HCT116 (cell line): Measurements from ENCODE around the gene RNF151. TPM values are rescaled to one million over a fixed set of nuclear protein-coding genes. Genes with fewer than 3 reads are reported as not detected.

Experiments
- ATAC-seq: fragments of 200-7000 bp; cut with Tn5 transposase; 2 replicates; pipeline ENCODE4 v1.9.1; 2020; ENCODE audit warnings: mild to moderate bottlenecking, moderate library complexity
- BruUV-seq: library from RNA; stranded (reverse); fragments of 400-500 nt; replicated peaks from 2 replicates; lab custom pipeline; 2021; lab: Mats Ljungman, UMichigan
- CTCF ChIA-PET: fragments of 300-600 bp; sonication (Branson Sonifier 250); formaldehyde crosslinking; loops from one replicate; lab custom pipeline; 2021; ENCODE audit warnings: antibody characterized with exemption; lab: Charles Lee
- POLR2A ChIA-PET: fragments of 300-600, 350-600 bp; sonication (Branson Sonifier 250); formaldehyde crosslinking; loops from one replicate; lab custom pipeline; 2021; ENCODE audit warnings: antibody characterized with exemption; lab: Charles Lee
- RAD21 ChIA-PET, 2 experiments: fragments of 300-600 bp; sonication (Branson Sonifier 250); formaldehyde crosslinking; loops; one replicate each; lab custom pipeline; 2023; ENCODE audit warnings: low total read pairs in 2 of 2; ENCODE audit not compliant: uncharacterized antibody in 2 of 2, unreplicated experiment in 2 of 2, low non-redundant PET in 1 of 2; lab: Charles Lee
- DNase-seq: peaks from one replicate; pipeline ENCODE4 v3.0.0-alpha.2; 2010; ENCODE audit warnings: low read depth, low spot score
- H2AFZ ChIP-seq: fragments of 200-600 bp; shearing (Covaris generic), sonication (generic); 2 replicates; pipeline ENCODE4 v1.6.1; 2017; ENCODE audit warnings: low read depth, mixed run types, mixed read lengths, antibody characterized with exemption, low read length; ENCODE audit not compliant: poor library complexity, severe bottlenecking
- H3K27ac ChIP-seq: 2 replicates; pipeline ENCODE4 v1.5.1; 2012; ENCODE audit warnings: low read depth, low read length
- H3K27me3 ChIP-seq: fragments of 200-600 bp; sonication (generic); 2 replicates; pipeline ENCODE4 v1.6.1; 2016; ENCODE audit warnings: mixed run types, low read length, mixed read lengths; ENCODE audit not compliant: insufficient read depth
- H3K36me3 ChIP-seq, 2 experiments: fragments of 200-500 bp in 1 of 2; fragments of 200-600 bp in 1 of 2; sonication (Bioruptor generic) in 1 of 2; sonication (generic) in 1 of 2; 2 replicates each; pipeline versions ENCODE4 v1.5.1 to v1.6.1; 2014 to 2016; ENCODE audit warnings: low read length in 2 of 2, inconsistent platforms in 1 of 2, mixed read lengths in 1 of 2, mixed run types in 1 of 2; ENCODE audit not compliant: insufficient read depth in 2 of 2, control insufficient read depth in 1 of 2
- H3K4me1 ChIP-seq, 2 experiments: fragments of 200-600 bp in 1 of 2; sonication (generic) in 1 of 2; 2 replicates each; pipeline versions ENCODE4 v1.5.1 to v1.6.1; 2012 to 2017; ENCODE audit warnings: low read length in 2 of 2, inconsistent platforms in 1 of 2, mild to moderate bottlenecking in 1 of 2, mixed read lengths in 1 of 2, mixed run types in 1 of 2, moderate library complexity in 1 of 2; ENCODE audit not compliant: insufficient read depth in 2 of 2, control insufficient read depth in 1 of 2
- H3K4me2 ChIP-seq: fragments of 200-600 bp; sonication (generic); 2 replicates; pipeline ENCODE4 v1.6.1; 2017; ENCODE audit warnings: mixed run types, low read length, mixed read lengths
- H3K4me3 ChIP-seq, 2 experiments: fragments of 200-600 bp in 1 of 2; sonication (generic) in 1 of 2; replicated peaks in 1 of 2; 2 replicates each; pipeline ENCODE4 v1.5.1; 2011 to 2016; ENCODE audit warnings: low read length in 2 of 2, control low read depth in 1 of 2, low read depth in 1 of 2, mild to moderate bottlenecking in 1 of 2, mixed read lengths in 1 of 2, mixed run types in 1 of 2
- H3K79me2 ChIP-seq: fragments of 200-600 bp; sonication (generic); 2 replicates; pipeline ENCODE4 v1.6.1; 2017; ENCODE audit warnings: mild to moderate bottlenecking, mixed run types, low read length, moderate library complexity, mixed read lengths; ENCODE audit not compliant: insufficient read depth
- H3K9ac ChIP-seq: fragments of 200-600 bp; sonication (generic); 2 replicates; pipeline ENCODE4 v1.6.1; 2016; ENCODE audit warnings: low read length, mixed read lengths
- H3K9me2 ChIP-seq: fragments of 200-600 bp; sonication (generic), shearing (Covaris generic); 2 replicates; pipeline ENCODE4 v1.6.1; 2017; ENCODE audit warnings: mixed run types, mild to moderate bottlenecking, moderate library complexity; ENCODE audit not compliant: insufficient read depth
- H3K9me3 ChIP-seq, 2 experiments: fragments of 200-500 bp in 1 of 2; fragments of 200-600 bp in 1 of 2; sonication (Bioruptor generic) in 1 of 2; sonication (generic) in 1 of 2; 2 replicates each; pipeline ENCODE4 v1.6.1; 2014 to 2017; ENCODE audit warnings: low read length in 2 of 2, mixed read lengths in 2 of 2, inconsistent platforms in 1 of 2, low read depth in 1 of 2, mild to moderate bottlenecking in 1 of 2, mixed run types in 1 of 2, moderate library complexity in 1 of 2; ENCODE audit not compliant: control insufficient read depth in 1 of 2, insufficient read depth in 1 of 2
- H4K20me1 ChIP-seq: fragments of 200-600 bp; sonication (generic), shearing (Covaris generic); 2 replicates; pipeline ENCODE4 v1.6.1; 2017; ENCODE audit warnings: mixed run types, mild to moderate bottlenecking, moderate library complexity; ENCODE audit not compliant: insufficient read depth
- MAX ChIP-seq: IDR thresholded peaks from 2 replicates; pipeline ENCODE4 v1.6.1; 2012
- YY1 ChIP-seq: IDR thresholded peaks from 2 replicates; pipeline ENCODE4 v1.6.1; 2011; ENCODE audit warnings: low read length, low read depth, moderate library complexity, mild to moderate bottlenecking; ENCODE audit not compliant: insufficient replicate concordance; ENCODE audit errors: extremely low read depth
- ZBTB33 ChIP-seq: IDR thresholded peaks from 2 replicates; pipeline ENCODE4 v1.6.1; 2011; ENCODE audit warnings: mild to moderate bottlenecking, low read length, moderate library complexity; ENCODE audit not compliant: insufficient replicate concordance; ENCODE audit errors: extremely low read depth
- ZFX ChIP-seq: fragments of 450-650 bp; IDR thresholded peaks from 2 replicates; pipeline ENCODE4 v1.6.1; 2017
- intact Hi-C: fragments of 100-400 bp; cut with micrococcal nuclease; formaldehyde crosslinking; loops from 2 replicates; pipeline ENCODE4 v1.10.0; 2022
- total RNA-seq: library from RNA; stranded (reverse); gene quantifications from one replicate; pipeline ENCODE4 v1.2.1, GENCODE V29; 2021; ENCODE audit not compliant: unreplicated experiment

RNF151 gene
- total RNA-seq, 1 experiment from 2014 or later: 0.30 TPM

- no peak for TF ChIP-seq YY1
- TF ChIP-seq, all 23 proteins: peak for 0
Observed at GRCh38 chr16:1991135-1991551, 24.5 kb downstream of the RNF151 start (continued).

- RAD21 ChIA-PET: no interaction called here
Observed at GRCh38 chr16:1991588-1991947, 24.9 kb downstream of the RNF151 start.

More at GRCh38 chr16:1991588-1991947, 24.9 kb downstream of the RNF151 start:
- no peaks in the 10 kb centered on the region for H3K27me3 ChIP-seq
- no peaks in the 10 kb centered on the region for H3K79me2 ChIP-seq
- no peaks in the 10 kb centered on the region for H4K20me1 ChIP-seq
- peaks cover 11 to 34% of the 10 kb centered on the region in 2 experiments; a peak in 3 of 4 replicates for H3K4me1 ChIP-seq
- peaks cover 0 to 5% of the 10 kb centered on the region in 2 experiments; a peak in 1 of 4 replicates for H3K36me3 ChIP-seq
- H3K9me3 ChIP-seq: no peaks in the 10 kb centered on the region
- DNase-seq: no peak
- no peaks in the 10 kb centered on the region for H3K9me2 ChIP-seq
- no peak for ATAC-seq
- ChIA-PET CTCF (interaction anchor here (1.6 kb wide), 1 partner anchor 12 kb away, joined by 9 read pairs; no protein-coding TSS in a partner anchor), POLR2A (no interaction called here)
- peak overlapping the region; percentile 27; the same call in 1 of the 2 replicates for H3K4me2 ChIP-seq
- TF ChIP-seq ZFX (no peak), ZBTB33 (no peak), MAX (no peak)
- H3K9ac ChIP-seq: no peak overlapping the region
- no peak overlapping the region for H3K4me3 ChIP-seq
- no TSS peak for BruUV-seq
- intact Hi-C loops: no loop called here
- no peak overlapping the region for H2AFZ ChIP-seq
- no peak overlapping the region for H3K27ac ChIP-seq
